NCI-H2196 treated with DMSO at 0.1 percent for 48 hours (cell line): ENCODE data around the gene KLRF1.
A peak's percentile ranks its signal among the peaks of the same experiment; 100 is the strongest.

Experiments used
- DNase-seq: peaks from one replicate; lab custom pipeline; 2025; ENCODE audit not compliant: unreplicated experiment; lab: John Stamatoyannopoulos, UW

The KLRF1 gene, protein sequence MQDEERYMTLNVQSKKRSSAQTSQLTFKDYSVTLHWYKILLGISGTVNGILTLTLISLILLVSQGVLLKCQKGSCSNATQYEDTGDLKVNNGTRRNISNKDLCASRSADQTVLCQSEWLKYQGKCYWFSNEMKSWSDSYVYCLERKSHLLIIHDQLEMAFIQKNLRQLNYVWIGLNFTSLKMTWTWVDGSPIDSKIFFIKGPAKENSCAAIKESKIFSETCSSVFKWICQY

DNA sequence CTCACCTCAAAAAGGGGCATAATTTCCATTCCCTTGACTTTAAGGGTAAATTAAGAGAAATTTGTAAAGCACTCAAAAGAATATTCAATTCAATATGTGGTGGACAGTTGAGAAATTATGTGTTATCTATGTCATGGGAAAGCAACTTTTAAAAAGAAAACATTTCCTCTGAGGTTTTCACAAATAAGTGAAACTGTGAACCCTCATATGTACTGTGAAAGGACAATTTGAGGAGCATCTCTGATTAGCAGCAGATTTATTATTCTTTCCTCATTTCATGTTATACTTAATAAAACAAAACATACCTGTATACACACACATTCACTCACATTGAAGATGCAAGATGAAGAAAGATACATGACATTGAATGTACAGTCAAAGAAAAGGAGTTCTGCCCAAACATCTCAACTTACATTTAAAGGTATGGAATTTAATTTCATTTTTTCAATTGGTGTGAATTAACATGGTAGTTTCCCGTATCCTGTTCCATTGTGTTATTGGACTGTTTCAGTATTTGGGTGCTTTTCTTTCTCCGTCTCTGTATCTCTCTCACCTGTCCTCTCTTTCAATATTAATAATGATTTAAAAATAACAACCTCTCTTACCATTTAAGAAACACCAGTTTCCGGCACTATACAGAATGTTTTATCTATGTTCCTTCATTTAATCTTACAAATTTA is at the start of gene KLRF1:
KLRF1 (plus strand) TSS at position 273 of the 680 bp plus-strand sequence; CDS start at position 337, 64 bp downstream.
- DNase-seq: no peak

DNA sequence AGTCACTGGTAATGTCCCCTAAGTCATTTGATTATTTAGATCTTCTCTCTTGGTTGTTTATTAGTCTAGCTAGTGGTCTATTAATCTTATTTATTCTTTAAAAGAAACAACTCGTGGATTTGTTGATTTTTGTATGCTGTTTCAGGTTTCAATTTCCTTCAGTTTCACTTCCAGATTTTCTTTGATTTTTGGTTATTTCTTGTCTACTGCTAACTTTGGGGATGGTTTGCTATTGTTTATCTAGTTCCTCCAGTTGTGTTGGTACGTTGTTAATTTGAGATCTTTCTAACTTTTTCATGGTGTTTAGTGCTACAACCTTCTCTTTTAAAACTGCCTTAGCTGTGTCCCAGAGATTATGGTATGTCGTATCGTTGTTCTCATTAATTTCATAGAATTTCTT is 48.1 kb upstream of the KLRF1 start:
- DNase-seq: no peak

DNA sequence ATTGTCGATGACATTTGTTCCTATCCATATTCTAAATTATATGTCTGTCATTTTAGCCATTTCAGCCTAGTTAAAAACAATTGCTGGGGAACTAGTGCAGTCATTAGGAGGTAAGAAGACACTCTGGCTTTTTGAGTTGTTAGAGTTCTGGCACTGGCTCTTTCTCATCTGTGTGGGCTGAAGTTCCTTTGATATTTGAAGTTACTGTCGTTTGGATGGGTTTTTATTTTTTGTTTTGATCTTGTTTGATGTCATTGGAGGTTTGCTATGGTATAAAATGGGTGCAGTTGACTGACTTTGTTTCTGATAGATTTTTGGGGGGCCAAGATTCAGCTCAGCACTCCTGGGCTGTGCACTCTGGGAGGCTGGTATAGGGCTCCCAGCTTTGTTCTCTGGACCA is 45.9 kb upstream of the KLRF1 start:
- DNase-seq: no peak

DNA sequence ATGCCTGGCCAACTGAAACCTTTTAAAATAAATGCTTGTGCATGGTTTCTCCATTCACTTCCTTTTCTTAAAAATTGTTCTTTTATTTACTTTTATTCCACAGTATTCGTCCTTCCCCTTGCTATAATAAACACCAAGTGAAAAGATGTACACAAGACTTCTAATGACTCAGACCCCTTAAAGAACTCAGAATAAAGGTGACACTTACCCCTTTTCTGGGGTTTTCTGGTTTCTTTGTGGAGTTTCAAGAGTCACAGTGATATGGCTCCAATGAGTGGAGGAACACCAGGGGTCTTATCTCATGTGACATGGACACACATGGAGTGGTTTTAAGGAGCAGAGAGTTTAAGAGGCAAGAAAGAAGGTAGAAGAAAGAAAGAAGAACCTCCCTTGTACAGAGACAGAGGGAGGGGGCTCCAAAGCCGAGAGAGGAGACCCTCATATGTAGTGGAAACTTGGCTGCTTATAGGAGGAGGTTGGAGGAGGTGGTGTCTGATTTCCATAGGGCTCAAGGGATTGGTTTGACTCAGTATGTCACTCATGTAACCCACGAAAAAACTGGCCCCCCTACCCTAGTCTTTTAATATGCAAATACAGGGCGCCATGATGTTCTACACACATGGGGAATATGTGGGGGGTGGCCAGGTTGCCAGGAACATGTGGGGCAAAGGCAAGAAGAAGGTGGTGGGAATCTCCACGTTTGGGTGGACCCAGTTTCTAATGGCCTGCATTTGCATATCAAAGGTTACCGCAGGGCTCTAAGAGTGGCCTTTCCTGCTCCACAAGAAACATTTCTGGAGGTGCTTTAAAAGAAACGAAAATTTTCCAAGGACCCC is 44.5 kb upstream of the KLRF1 start:
- DNase-seq: no peak

DNA sequence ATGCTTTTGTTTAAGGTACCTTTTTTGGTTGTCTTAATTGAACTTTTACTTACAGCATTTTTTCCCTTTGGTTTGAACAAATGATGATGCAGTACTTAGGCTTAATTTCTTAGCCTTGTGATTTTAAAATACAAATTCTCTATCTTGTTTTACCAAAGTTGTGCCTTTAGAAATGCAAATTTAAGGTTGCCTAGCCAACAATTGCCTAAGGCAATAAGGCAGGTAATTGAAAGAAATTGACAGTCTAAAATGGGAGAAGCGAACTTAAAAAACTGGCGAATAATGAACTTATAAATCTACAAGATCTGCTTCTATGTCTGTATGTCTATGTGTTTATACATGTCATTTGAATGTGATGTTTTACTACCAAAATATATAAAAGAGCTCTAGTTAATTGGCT is 43.0 kb upstream of the KLRF1 start:
- DNase-seq: no peak

DNA sequence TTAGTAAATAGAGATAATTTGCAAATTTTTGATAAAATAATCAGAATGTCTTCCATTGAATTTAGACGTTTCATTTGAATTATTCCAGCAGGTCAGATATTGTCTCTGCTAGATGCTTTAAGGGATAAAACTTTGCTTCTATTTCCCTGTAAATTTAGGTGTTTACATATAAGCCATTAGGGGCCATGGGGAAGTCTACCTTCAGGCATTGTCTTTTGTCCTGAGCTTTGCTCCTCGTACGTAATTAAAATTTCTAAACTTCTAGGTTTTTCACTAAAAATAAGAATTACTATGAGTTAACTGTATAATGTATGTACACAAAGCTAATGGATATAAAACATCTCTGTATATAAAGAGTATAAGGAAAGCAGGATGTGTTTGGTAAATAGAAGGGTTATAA is 42.5 kb upstream of the KLRF1 start:
- no peak for DNase-seq

DNA sequence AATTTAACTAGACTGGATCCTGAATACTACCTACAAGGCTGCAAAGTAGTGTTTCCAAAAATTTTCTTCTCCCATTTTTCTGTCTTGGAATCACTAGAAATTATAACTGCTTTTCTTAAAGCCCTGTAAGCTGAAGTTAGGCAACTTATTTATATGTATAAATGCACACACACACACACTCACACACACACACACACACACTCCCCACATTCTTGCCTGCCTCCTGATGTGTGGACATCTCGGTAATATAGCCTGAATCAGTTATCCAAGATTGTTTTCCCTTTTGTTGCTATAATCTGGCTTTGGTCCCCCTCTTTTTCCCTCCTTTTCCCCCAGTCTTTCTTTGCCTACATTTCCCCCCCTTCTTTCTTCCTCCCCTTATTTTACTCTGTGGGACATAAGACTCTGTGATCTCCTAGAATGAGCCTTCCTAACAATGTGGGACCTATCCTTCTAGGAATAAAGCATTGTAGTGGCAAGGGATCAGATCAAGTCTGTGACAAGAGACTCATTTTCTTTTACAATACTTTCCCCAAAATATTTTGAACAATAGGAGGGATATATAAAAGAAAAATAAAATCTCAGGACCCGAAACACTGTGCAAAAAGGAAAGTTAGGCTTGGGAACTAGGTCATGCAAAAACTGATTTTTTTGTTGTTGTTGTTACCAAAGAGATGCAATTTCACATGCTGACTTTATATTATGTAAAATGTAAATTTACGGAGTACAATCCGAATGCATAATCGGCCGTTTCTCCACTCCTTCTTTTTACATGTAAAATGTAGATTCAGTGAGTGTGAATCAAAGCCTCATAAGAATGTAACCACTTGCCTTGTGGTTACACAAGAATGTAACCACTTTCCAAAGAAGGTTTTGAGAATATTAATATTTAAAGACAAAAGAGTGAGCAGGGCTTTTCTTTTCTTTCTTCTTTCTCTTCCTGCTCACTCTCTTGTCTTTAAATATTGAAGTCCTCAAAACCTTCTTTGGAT is 40.3 kb upstream of the KLRF1 start:
- no peak for DNase-seq

DNA sequence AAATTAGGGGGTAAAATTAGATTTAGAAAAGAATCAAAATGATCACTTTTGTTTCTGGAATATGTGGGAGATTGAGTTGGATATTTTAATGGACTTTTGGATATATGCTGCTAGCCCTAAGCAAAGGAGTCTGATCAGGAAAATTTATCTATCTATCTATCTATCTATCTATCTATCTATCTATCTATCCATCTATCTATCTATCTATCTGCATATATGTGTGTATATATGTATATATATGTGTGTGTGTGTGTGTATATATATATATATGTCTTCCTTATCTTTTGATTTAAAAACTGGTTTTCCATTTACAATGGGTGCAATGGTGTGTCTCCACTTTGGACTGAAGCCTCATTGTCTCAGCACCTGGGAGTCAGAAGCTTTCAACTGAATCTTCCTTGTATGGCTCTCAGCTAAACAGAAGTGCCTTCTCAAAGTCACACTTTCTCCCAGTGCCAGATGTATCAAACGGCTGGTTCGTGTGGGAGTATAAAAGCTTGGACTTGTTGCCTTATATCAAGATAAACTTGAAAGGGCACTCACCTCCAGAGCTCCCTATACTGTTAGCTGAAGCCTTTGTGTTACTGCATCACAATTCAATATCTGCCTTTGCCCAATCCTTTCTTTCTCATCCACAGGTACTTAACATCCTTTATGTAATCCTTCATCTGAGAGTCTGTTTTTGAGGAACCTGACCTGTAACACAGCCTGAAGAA is 34.9 kb upstream of the KLRF1 start:
- DNase-seq: no peak

DNA sequence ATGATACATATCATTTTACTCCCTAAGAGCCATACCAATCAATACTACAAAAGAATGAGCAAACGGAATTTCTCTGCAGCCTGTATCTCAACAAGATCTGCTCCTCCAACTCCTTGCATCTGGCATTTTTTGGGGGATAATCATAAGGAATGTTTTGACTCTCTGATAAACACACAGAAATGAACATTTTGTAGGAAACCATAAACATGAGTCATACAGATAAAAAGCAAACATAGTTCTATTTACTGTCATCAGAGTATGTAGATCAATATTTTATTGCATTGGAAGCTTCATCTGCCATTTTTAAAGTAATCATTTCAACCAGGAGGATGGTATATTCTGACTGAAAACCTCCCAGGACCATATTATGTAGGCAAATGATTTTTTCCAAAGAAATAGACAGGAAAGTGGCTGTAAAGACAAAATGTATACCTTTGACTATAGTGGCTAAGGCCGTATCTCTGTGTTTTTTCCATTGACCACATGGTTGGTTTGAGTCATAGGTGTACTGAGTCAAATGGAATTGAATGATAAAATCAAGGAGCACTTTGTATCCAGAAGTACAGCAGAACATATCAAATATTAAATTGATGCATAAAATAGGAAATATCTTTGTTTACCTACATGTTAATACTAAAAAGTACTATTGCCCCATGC is 34.2 kb upstream of the KLRF1 start:
- no peak for DNase-seq

DNA sequence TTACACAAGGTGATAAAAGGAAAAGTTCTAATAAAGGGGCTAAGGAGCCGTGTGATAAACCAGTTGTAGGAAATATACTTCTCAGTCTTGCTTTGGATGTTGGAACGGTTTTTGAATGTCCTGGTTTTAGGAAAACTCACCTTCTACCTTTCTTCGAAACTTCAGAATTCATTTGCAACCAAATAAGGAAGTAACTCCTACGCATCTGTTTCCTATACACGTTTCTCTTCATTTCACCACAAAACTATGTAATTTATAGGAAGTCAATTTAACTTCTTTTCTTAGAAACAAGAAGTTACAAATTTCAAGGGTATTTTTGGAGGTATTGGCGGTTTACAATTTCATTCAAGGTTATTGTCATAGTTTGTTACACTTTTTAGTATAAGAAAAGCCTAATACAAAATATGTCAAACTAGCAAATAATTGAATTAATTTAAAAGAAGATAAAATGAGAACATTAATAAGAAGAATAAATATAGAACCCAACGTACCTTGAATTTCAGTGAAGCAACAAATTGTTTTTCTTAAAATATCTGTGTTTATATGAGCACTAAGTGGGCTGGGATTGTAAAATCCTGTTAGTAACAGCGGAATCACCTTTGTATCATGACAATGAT is 33.4 kb upstream of the KLRF1 start:
- no peak for DNase-seq

DNA sequence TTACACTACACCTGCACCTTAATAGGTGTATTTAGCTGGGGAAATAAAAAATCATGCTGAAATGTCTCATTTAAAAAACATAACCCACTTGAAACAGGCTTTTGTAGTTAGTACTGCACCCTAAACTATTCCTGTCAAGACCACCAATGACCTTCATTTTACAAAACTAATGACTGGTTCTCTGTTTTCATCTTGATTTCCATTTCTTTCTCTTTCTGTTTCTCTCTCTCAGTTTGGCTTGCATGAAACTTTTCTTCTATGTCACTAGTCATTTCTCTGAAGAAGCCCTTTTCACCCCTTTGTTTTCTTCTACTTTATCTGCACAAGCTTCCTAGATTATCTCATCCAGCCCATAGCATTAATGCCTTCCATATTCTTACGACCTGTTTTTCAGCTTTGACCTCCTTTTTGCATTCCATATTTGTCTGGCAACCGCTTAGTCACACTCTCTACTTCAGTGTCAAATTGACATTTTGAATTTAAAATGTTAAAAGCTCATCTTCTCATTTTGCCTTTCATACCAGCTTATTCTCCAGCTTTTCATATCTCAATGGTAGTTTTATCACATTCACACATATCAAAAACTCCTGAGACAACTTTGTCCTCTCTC is 32.7 kb upstream of the KLRF1 start:
- DNase-seq: no peak

DNA sequence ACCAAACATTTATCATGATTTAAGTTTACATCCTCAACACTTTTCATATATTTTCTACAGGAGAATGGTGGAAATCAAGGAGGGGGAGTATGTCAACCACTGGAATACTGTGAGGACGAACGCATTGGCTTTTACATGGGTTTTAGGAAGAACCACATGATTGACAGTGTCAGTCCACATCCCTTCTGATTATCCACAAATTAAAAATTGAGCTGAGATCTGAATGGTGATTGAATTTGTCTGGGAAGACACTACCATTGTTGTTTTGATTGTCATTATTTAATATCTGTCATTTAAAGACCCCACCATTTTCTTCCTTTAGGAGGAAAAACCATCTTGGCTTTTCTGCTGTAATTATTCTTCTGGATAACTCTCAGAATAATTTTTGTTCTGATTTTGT is 31.3 kb upstream of the KLRF1 start:
- no peak for DNase-seq

DNA sequence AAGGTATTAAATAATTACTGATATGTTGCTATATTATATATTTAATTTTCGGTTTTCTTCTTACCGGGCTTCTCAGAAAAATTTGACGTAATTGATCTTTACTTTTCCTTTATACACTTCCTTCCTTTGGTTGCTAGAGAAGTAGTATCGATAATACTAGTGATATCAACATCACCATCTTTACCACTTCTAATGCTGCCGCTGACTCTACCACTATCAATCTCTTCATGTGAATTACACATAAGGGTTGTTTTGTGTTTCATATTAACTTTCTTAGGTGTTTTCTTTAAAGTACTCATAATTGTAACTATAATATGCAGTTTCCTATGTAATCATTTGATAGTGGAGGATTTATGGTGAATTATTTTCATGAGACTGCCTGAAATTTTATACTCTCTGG is 30.9 kb upstream of the KLRF1 start:
- no peak for DNase-seq

DNA sequence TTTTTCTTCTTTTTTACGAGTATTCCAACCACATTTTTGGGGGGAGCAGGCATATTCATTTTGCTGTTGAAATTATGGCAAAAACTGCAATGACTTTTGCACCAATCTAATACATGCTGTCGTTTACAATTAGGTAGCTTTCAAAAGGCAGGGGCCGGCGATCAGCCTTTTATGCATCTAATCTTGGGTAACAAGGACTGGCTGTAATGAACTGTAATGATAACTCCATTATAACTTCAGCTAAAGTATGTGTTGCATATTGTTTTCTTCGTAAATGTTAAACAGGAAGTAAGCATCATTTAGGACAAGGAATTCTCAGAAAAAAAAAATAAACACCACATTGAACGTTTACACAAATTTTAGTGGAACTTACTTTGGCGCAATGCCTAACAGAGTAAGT is 30.3 kb upstream of the KLRF1 start:
- no peak for DNase-seq

DNA sequence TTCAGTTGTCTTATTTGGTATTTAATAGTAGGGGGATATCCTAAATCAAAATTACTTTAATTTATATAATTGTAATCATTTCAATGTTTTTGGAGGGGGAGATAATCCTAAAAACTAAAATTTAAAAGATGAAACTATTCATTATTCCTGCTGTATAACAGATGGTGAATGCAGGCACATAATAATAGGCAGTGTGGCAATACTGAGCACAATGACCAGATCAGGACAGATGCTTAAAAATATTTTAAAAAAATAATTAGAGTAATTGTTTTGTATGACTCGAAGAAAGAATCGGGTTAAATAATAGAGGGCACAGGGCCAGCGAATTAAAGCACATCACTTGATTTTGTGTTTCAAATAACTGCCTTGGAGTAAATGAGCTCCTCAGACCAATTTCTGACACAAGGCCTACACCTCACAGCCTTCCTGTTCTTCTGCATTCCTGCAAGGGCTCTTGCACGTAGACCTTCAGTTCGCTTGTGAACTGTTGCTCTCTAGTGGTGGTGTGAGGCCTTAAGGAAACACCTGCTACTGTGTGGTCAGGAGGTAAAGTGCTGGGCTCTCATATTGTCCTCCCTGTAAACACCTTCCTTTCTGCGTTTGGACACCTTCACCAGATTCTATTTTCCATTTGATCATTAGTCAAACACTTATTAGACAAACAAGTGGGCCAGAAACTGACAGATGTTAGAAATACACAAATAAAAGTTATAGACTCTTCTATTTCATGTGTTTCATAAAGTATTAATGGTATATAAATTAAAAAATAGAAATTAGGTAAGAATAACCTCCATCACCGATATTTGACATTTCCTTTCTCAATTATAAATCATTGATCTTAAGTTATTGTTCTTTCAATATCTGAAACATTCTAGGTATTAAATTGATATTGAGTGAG is 29.3 kb upstream of the KLRF1 start:
- peak; percentile 0 for DNase-seq

DNA sequence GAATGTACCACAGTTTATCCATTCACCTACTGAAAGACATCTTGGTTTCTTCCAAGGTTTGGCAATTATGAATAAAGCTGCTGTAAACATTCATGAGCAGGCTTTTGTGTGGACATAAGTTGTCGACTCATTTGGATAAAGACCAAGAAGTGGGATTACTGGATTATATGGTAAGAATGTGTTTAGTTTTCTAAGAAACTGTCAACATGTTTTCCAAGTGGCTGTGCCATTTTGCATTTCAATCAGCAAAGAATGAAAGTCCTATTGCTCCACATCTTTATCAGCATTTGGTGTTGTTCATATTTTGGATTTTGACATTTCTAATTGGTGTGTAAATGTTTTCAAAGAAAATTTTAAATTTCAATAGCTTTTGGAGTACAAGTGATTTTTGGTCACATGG is 27.3 kb upstream of the KLRF1 start:
- DNase-seq: no peak

DNA sequence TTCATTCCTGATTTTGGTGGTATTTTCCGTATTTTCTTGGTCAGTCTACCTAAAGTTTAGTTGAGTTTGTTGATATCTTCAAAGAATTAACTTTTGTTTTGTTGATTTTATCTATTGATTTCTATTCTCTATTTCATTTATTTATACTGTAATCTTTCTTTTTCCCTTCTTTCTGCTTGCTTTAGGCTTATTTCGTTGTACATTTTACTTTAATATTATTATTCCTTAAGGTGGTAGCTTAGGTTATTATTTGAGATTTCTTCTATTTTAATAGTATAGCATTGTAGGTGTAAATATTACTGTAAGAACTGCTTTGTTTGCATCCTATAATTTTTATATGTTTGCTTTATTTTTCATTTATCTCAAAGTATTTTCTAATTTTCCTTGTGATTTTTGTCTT is 21.4 kb upstream of the KLRF1 start:
- DNase-seq: no peak

DNA sequence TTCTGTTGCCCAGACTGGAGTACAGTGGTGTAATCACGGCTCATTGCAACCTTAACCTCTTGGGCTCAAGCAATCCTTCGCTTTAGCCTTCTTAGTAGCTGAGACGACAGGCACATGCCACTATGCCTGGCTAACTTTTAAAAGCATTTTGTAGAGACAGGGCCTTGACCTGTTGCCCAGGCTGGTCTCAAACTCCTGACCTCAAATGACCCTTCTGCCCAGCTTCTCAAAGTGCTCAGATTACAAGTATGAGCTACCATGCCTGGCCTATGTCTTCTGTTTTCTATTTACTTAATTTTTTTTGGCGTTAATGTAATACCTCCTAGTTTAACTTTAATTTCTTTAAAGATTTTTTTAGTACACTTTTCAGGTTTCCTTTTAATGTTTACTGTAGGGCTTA is 20.6 kb upstream of the KLRF1 start:
- DNase-seq: no peak
